Bone marrow (tissue), 2 donors: ENCODE measurements around the gene BAIAP2L2.

Experiments
- DNase-seq, 2 donors: peaks; one replicate each; lab custom pipeline; 2025; lab: John Stamatoyannopoulos, UW

The BAIAP2L2 gene

DNA sequence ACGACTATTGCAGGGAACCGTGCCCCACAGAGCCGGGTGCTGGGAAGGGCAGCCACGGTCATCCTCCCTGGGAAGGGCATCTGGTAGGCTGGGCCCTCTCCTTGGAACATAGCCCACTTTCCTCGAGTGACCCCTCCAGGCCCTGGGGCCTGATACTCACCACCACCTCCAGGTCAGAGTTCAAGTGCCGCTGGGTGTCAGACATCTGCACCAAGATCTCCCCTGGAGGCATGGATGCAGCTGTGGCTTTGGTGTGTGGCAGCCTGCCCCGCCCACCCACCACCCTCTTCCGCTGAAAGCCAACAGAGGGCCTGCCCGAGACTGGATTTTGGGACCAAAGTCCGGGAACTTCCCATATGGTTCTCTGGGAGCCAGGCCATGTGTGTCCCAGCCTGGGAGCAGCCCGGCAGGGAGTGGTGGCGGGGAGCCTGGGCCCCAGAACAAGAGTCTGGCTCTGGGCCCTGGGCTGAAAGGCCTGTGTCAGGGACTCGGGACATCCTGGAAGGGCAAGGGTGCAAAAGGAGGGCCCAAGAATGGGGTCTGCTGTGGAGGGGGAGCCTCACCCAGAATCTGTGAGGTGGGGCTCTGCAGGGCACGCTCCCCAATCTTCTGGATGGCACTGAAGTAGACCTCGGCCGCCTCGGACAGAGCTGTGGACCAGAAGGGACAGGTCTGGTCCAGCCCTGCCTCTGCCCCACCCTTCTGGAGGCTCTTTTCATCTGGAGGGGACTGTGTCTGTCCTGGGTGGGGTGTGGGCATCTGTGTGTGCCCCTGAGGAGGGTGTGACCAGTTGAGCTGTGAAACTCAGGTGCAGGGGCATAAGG is 2.6 kb downstream of the BAIAP2L2 start:
- no peak for DNase-seq

DNA sequence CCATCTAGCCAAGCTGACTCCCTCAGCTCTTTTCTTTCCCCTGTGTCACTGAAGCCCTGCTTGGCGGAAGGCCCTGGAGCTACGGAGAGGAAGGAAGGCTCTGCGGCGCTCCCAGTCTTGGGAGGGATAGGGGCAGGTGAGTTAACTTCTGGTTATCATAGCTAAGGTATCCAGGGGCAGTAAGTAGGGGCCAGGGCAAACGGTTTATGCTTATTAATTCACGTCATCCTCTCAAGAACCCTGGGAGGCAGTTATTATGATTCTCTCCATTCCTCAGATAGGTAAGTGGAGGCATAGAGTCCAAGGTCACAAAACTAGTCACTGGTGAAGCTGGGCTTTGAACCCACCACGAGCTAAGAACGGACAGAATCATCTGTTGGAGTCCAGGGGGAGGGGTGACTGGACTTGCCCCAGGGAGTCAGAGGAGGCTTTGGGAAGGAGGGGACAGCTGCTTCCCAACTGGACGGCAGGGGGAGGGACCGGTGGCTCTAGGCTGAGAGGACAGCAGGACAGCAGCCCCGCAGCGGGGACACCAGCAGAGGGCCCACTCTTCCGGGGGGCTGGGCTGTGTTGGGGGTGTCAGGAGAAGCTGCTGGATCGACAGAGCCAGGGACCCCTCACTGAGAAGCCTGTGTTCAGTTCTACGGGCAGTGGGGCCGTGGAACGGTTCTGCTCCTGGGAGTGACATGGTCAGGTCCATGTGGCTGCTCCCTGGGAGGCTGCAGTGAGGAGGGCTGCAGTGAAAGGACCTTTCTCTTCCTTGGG is 3.5 kb downstream of the BAIAP2L2 start:
- DNase-seq = no peak

- DNase-seq = no peak
Measured at GRCh38 chr22:38104084-38104483, 6.4 kb downstream of the BAIAP2L2 start.

DNA sequence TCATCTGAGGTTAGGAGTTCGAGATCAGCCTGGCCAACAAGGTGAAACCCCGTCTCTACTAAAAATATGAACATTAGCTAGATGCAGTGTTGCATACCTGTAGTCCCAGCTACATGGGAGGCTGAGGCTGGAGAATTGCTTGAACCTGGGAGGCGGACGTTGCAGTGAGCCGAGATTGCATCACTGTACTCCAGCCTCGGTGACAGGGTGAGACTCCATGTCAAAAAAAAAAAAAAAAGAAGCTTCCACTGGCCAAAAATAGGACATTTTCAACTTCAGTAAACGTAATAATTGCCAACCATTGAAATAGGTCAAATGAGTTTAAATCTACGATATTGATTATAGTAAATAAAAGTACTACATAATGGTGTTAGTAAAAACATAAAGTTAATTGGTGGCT is 6.8 kb downstream of the BAIAP2L2 start:
- DNase-seq = no peak

GRCh38 chr22:38098410-38099249 is 11.9 kb downstream of the BAIAP2L2 start:
- no peak for DNase-seq

DNA sequence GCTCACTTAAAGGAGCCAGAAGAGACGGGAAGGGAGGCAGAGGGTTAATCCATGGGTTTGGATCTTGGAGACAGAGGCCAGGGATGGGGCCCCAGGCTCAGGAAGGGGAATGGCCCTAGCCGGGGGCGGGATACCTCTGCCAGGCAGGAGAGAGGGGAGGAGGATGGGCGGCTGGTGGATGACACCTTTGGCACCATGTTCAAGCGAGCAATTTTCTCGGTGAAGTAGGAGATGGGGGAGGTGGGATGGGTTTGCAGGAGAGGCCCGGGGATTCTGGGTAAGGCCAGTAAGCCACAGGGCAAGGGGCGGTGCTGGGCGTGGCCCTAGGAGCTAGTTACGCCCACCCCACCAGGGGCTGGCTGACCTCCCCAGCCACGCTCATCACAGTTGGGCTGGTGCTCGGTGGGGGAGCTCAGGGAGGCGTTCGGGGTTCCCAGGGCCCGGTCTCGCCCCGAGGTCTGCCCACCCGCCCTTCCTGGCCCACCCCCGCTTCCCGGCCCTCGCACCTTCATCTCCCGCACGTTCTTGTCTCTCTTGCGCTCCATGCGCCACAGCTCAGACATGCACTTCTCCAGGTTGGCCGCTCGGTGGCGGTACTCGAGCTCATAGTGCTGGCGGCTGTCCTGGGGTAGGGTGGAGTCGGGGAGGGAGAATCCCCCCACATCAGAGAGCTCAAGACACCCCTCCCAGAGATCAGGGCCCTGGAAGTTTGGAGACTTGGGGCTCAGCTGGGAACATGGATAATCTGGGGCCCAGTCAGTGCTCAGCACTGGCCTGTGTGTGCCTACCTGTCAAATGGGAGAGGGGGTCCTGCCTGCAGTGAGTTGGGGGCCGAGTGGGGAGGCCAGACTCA is 12.7 kb downstream of the BAIAP2L2 start:
- DNase-seq = no peak

- DNase-seq = no peak
Measured at GRCh38 chr22:38097058-38097457, 13.4 kb downstream of the BAIAP2L2 start.

GRCh38 chr22:38089474-38089851 is 21.0 kb downstream of the BAIAP2L2 start:
- DNase-seq = no peak

DNA sequence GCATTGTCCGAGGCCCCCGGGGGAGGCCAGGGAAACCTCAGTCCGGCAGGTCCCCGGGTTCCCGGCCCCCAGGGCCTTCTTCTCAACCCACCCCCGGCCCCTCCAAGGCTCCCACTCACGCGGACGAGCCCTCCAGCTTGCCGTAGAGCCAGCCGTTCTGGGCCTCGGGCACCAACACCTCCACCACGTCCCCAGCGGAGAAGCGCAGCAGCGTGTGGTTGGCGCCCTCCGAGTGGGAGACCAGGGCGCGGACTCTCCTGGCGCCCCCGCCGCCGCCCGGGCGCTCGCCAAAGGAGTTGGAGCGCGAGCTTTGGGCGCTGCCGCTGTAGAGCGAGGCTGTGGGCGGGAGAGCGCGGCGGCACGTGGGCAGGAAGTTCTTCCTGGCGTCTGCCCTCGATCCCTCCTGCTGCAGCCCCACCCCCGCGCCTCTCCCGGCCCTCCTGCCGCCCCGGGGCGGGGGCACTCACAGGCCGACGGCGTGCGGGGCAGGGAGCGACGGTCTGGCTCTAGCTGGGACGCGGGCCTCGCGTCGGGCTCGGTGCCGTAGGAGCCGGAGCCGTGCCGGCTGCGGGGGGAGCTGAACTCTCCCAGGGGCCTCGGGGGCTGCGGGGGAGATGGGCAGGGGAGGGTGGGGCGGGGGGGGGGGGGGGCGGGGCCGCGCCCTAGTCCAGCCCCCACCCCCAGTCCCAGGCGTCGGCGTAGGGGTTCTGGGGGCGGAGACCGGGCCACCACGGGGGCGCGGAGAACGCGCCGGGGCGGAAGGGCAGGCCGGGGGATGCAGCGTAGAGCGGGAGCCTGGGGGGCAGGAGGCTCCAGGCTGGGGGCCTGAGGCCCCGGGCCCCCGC is 21.6 kb downstream of the BAIAP2L2 start:
- DNase-seq = no peak

DNA sequence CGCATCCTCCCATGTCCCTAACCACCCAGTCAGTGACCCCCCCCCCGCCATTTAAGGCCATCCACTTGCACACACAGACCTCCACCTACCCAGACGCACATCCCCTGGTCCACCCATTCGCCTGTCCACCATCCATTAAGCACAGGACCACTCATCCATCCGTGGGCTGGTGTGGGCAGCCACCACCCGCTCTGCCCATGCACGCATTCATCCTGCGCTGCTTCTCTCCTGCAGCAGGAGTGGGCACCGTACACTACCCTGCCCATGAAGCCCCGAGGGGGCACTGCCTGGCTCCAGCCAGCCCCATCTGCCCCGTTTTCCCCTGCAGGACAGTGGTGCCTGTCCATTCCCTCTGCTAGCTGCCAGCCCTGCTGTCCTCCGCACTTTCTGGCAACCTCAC is 22.6 kb downstream of the BAIAP2L2 start:
- no peak for DNase-seq

- no peak for DNase-seq
Measured at GRCh38 chr22:38086942-38087341, 23.5 kb downstream of the BAIAP2L2 start.

- no peak for DNase-seq
Measured at GRCh38 chr22:38086001-38086845, 24.3 kb downstream of the BAIAP2L2 start.

GRCh38 chr22:38085501-38085900 is 25.0 kb downstream of the BAIAP2L2 start:
- no peak for DNase-seq

GRCh38 chr22:38085056-38085455 is 25.4 kb downstream of the BAIAP2L2 start:
- no peak for DNase-seq

GRCh38 chr22:38083931-38084631 is 26.4 kb downstream of the BAIAP2L2 start, which contains the start of gene SLC16A8:
Gene SLC16A8 (minus strand): TSS chr22:38084184. CDS start chr22:38082873, 1,311 bp downstream.
- no peak for DNase-seq

DNA sequence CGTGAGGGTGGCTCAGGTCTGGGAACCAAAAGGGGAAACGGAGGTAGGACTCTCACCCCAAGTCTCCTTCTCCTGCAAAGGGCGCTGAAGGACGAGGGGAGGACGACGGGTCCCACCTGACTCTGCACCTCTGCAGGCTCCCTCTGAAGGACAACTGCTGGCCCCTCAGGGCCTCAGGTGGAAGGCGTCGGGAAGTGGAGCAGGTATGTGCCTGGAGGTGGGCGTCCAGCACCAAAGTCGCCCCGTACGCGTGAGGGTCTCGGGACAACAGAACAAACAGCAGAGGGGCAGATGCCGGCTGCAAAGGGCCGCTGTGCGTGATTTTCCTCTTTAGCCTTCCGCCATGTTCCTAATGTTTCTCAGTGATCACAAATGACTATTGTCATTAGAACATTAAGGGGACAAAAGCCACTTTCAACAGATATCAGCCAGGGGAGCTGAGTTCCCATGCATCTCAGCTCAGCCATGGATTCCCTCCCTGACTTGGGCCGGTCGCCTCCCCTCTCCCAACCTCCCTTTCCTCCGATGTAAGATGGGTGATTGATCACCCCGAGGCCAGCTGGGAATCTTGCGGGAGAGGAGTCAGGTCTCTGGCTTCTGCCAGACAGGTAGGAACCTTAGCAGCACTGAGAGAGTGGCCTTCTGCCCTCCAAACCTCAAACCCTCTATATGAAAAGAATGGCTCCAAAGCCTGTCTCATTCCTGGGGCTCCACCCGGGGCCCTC is 27.3 kb downstream of the BAIAP2L2 start:
- DNase-seq = no peak

GRCh38 chr22:38081941-38082828 is 28.3 kb downstream of the BAIAP2L2 start:
- DNase-seq = no peak
